Fibroblast of lung (primary cell): ENCODE measurements around the gene SEMA4C.

Experiments
- CTCF ChIP-seq, 2 donors: IDR thresholded peaks in 1 of 2; conservative IDR thresholded peaks in 1 of 2; 1 replicate in 1 of 2; 2 replicates in 1 of 2; pipeline ENCODE4 v1.5.1; 2011 to 2012; ENCODE audit warnings: low read length in 2 of 2, control low read depth in 1 of 2, inconsistent platforms in 1 of 2, low read depth in 1 of 2, mild to moderate bottlenecking in 1 of 2
- EZH2 ChIP-seq: IDR thresholded peaks from 2 replicates; pipeline ENCODE4 v1.5.1; 2012; ENCODE audit warnings: low read length, control low read depth, mild to moderate bottlenecking; ENCODE audit errors: missing control alignments

- TF ChIP-seq CTCF (conservative IDR thresholded peaks at IDR 0.05 in 1 of 2, IDR thresholded peaks at IDR 0.05 in 1 of 2; ENCODE audit: low read depth in 1 of 2, low read length in 2 of 2) = no peak
- no peak for TF ChIP-seq EZH2
Measured at GRCh38 chr2:96846825-96847224, 23.1 kb downstream of the SEMA4C start.
